Measurements from ENCODE around the gene LZTR1.

DNA sequence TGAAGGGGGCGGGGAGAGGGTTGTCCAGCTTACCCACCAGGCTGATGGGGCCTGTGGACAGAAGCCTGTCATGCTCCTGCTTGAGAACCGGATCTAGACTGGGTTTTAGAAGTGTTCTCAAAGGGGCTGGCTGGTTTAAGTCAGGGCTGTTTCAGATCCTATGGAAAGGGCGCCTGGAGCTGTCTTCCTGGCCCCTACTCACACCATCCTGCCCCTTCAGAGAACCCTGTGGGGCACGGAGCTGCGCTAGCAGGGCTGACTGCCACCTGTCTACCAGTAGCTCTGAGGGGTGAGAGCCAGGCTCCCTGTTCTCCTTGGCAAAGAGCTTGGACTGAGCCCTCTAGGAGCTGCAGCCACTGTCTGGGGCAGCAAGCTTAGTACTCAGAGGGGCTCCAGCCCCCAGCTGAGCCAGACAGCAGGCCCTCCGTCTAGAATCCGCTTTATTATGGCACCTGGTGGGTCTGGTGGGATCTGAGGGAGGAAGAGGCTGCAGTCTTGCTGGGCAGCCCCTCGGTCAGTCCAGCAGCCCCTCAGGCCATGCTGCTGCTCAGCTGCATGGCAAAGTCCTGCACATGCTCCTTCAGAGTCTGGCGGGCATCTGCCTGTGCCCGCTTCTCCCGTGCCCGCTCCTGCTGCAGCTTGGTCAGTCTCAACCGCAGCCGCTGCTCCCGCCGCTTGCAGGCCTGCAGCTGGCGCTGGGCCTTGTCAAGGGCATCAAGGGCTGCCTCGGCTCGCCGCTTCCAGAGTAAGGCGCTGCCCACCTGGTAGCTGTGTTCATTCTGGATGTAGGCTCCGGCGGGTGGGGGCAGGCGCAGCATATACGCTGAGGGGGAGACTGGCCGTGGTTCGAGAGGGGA lies 17.5 kb downstream of the LZTR1 start:
- TF ChIP-seq, protein P1, sequence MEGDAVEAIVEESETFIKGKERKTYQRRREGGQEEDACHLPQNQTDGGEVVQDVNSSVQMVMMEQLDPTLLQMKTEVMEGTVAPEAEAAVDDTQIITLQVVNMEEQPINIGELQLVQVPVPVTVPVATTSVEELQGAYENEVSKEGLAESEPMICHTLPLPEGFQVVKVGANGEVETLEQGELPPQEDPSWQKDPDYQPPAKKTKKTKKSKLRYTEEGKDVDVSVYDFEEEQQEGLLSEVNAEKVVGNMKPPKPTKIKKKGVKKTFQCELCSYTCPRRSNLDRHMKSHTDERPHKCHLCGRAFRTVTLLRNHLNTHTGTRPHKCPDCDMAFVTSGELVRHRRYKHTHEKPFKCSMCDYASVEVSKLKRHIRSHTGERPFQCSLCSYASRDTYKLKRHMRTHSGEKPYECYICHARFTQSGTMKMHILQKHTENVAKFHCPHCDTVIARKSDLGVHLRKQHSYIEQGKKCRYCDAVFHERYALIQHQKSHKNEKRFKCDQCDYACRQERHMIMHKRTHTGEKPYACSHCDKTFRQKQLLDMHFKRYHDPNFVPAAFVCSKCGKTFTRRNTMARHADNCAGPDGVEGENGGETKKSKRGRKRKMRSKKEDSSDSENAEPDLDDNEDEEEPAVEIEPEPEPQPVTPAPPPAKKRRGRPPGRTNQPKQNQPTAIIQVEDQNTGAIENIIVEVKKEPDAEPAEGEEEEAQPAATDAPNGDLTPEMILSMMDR (IDR thresholded peaks at IDR 0.05): no peak
- TF ChIP-seq POLR2A (IDR thresholded peaks at IDR 0.05): no peak
- TF ChIP-seq EP300 (IDR thresholded peaks at IDR 0.05): no peak
